HepG2 (cell line): Measurements from ENCODE around the gene GSTM2. TPM values are rescaled to one million over a fixed set of nuclear protein-coding genes. Genes with fewer than 3 reads are reported as not detected.

ENCODE experiments used
- ATAC-seq: fragments of 200-7000 bp; cut with Tn5 transposase; 3 replicates; pipeline ENCODE4 v1.9.1; 2020; ENCODE audit warnings: mild to moderate bottlenecking, moderate library complexity
- BruUV-seq: library from RNA; stranded (reverse); fragments of 400-500 nt; replicated peaks from 2 replicates; lab custom pipeline; 2021; lab: Mats Ljungman, UMichigan
- CTCF ChIA-PET: fragments of 300-600 bp; formaldehyde crosslinking; extraction: SDS; loops from one replicate; lab custom pipeline; 2021; ENCODE audit warnings: low total read pairs, inconsistent platforms, low intra/inter-chr PET ratio; lab: Yijun Ruan, JAX
- POLR2A ChIA-PET: fragments of 350-600 bp; sonication (Branson Sonifier 250); formaldehyde crosslinking; loops from one replicate; lab custom pipeline; 2020; ENCODE audit warnings: antibody characterized with exemption, inconsistent platforms; lab: Yijun Ruan, JAX
- DNase-seq: peaks from one replicate; pipeline ENCODE4 v3.0.0-alpha.2; 2015; ENCODE audit warnings: low spot score
- FAIRE-seq: peaks from 3 replicates; lab custom pipeline; 2011; peaks lifted over from hg19 to GRCh38; lab: Jason Lieb, UNC
- H2AFZ ChIP-seq: one replicate; pipeline ENCODE4 v1.6.1; 2011; ENCODE audit warnings: low read length, inconsistent platforms
- H3K27ac ChIP-seq: fragments of 300-600 bp; 3 replicates; pipeline ENCODE4 v1.8.0; 2011; ENCODE audit warnings: mixed run types, mild to moderate bottlenecking, mixed read lengths, low read length, inconsistent platforms; ENCODE audit not compliant: insufficient read depth; ENCODE audit errors: extremely low read length
- H3K27me3 ChIP-seq, 2 experiments: fragments of 200-600 bp in 1 of 2; 2 replicates in 1 of 2; 3 replicates in 1 of 2; pipeline versions ENCODE4 v1.6.0 to v1.8.0; 2011; ENCODE audit warnings: low read length in 2 of 2, mild to moderate bottlenecking in 2 of 2, moderate library complexity in 2 of 2, inconsistent platforms in 1 of 2; ENCODE audit not compliant: insufficient read depth in 2 of 2, control insufficient read depth in 1 of 2
- H3K36me3 ChIP-seq, 2 experiments: fragments of 200-600 bp in 1 of 2; replicated peaks in 1 of 2; 2 replicates in 1 of 2; 3 replicates in 1 of 2; pipeline versions ENCODE4 v1.5.1 to v1.8.0; 2011; ENCODE audit warnings: low read length in 2 of 2, inconsistent platforms in 1 of 2; ENCODE audit not compliant: insufficient read depth in 2 of 2, control insufficient read depth in 1 of 2
- H3K4me1 ChIP-seq: 2 replicates; pipeline ENCODE4 v1.5.1; 2012; ENCODE audit warnings: low read length, inconsistent platforms; ENCODE audit not compliant: insufficient read depth
- H3K4me2 ChIP-seq: 2 replicates; pipeline ENCODE4 v1.6.0; 2011; ENCODE audit warnings: low read depth, low read length, inconsistent platforms
- H3K4me3 ChIP-seq, 3 experiments: fragments of 200-600 bp in 1 of 3; sonication (generic), shearing (Covaris generic) in 1 of 3; replicated peaks in 1 of 3; 2 replicates each; pipeline ENCODE4 v1.5.1; 2011 to 2016; ENCODE audit warnings: low read length in 3 of 3, inconsistent platforms in 2 of 3, low read depth in 2 of 3, mild to moderate bottlenecking in 2 of 3, control low read depth in 1 of 3, mixed read lengths in 1 of 3; ENCODE audit not compliant: insufficient read depth in 1 of 3
- H3K79me2 ChIP-seq: one replicate; pipeline ENCODE4 v1.6.1; 2011; ENCODE audit warnings: low read length, inconsistent platforms; ENCODE audit not compliant: insufficient read depth
- H3K9ac ChIP-seq: 2 replicates; pipeline ENCODE4 v1.6.0; 2011; ENCODE audit warnings: mild to moderate bottlenecking, low read depth, low read length, inconsistent platforms; ENCODE audit not compliant: insufficient read depth
- H3K9me3 ChIP-seq: 2 replicates; pipeline ENCODE4 v1.5.1; 2012; ENCODE audit warnings: mild to moderate bottlenecking, low read length
- H4K20me1 ChIP-seq: 2 replicates; pipeline ENCODE4 v1.6.0; 2011; ENCODE audit warnings: inconsistent platforms, mild to moderate bottlenecking, low read length, moderate library complexity; ENCODE audit not compliant: insufficient read depth
- CCDC6 ChIP-seq: sonication (generic); formaldehyde crosslinking; IDR thresholded peaks from 2 replicates; pipeline ENCODE4 v1.8.1; 2022; ENCODE audit warnings: mild to moderate bottlenecking, missing genetic modification reagents, moderate library complexity
- CENPT ChIP-seq: sonication (generic); formaldehyde crosslinking; IDR thresholded peaks from 2 replicates; pipeline ENCODE4 v1.8.0; 2022; ENCODE audit warnings: low read depth, mild to moderate bottlenecking, moderate library complexity, missing genetic modification reagents
- DMAP1 ChIP-seq: IDR thresholded peaks from 2 replicates; pipeline ENCODE4 v1.6.1; 2016
- GPN1 ChIP-seq: sonication (generic); formaldehyde crosslinking; IDR thresholded peaks from 2 replicates; pipeline ENCODE4 v1.5.1; 2020; ENCODE audit warnings: missing genetic modification reagents, borderline replicate concordance
- PRMT3 ChIP-seq: sonication (generic); formaldehyde crosslinking; IDR thresholded peaks from 2 replicates; pipeline ENCODE4 v1.8.1; 2022; ENCODE audit warnings: low read depth, mild to moderate bottlenecking, moderate library complexity, missing genetic modification reagents, borderline replicate concordance
- ZFP82 ChIP-seq: sonication (generic); formaldehyde crosslinking; IDR thresholded peaks from 2 replicates; pipeline ENCODE4 v1.5.1; 2020; ENCODE audit warnings: mild to moderate bottlenecking, missing genetic modification reagents, borderline replicate concordance
- ZNF280D ChIP-seq: sonication (generic); formaldehyde crosslinking; IDR thresholded peaks from 2 replicates; pipeline ENCODE4 v1.5.1; 2020; ENCODE audit warnings: mild to moderate bottlenecking, missing genetic modification reagents
- ZNF569 ChIP-seq: sonication (generic); formaldehyde crosslinking; IDR thresholded peaks from 2 replicates; pipeline ENCODE4 v1.5.0; 2020; ENCODE audit warnings: mild to moderate bottlenecking, missing genetic modification reagents, moderate library complexity, borderline replicate concordance
- WGBS: methylation state at CpG from one replicate; pipeline ENCODE4 v1.1.6; 2017; ENCODE audit warnings: low lambda C conversion rate; 5-methylcytosine and 5-hydroxymethylcytosine counted together
- in situ Hi-C: cut with HindIII; loops from 2 replicates; pipeline ENCODE4 v1.10.0; 2017; ENCODE audit warnings: low pct_unique_long_range_greater_than_20kb; ENCODE audit not compliant: extremely low pct_ligation_motif_present
- intact Hi-C: fragments of 100-400 bp; cut with micrococcal nuclease; formaldehyde crosslinking; loops from one replicate; pipeline ENCODE4 v1.10.0; 2022; ENCODE audit not compliant: unreplicated experiment
- polyA plus RNA-seq, 8 experiments: library from polyadenylated mRNA; depleted of rRNA in 3 of 8; stranded (reverse) in 7 of 8; unstranded in 1 of 8; fragments of >200 nt; fragmentation: Illumina TruSeq in 4 of 8; extraction: Trizol in 4 of 8; gene quantifications; 2 replicates each; pipeline versions ENCODE4 v1.2.1 to v1.2.3, GENCODE V29; 2011 to 2016; ENCODE audit warnings: low read depth in 4 of 8, missing spikeins in 1 of 8, mixed read lengths in 1 of 8; ENCODE audit not compliant: insufficient read depth in 1 of 8
- total RNA-seq, 5 experiments: library from RNA; depleted of rRNA; stranded (reverse); fragments of >200 nt; fragmentation: Illumina TruSeq; extraction: Trizol; gene quantifications; 2 replicates each; pipeline ENCODE4 v1.2.3, GENCODE V29; 2016; ENCODE audit warnings: low read depth in 1 of 5
- TF ChIP-seq, protein P1 (sequence below): sonication (generic); formaldehyde crosslinking; conservative IDR thresholded peaks from 2 replicates; pipeline ENCODE4 v1.8.0; 2022; ENCODE audit warnings: low read depth, missing genetic modification reagents
- TF ChIP-seq, protein P2 (sequence below): sonication (generic); formaldehyde crosslinking; IDR thresholded peaks from 2 replicates; pipeline ENCODE4 v1.5.1; 2020; ENCODE audit warnings: missing genetic modification reagents, mild to moderate bottlenecking, borderline replicate concordance

The GSTM2 gene
- total and polyA plus RNA-seq, 2 of the 13 experiments (the other 11 are each of a cell fraction or from before 2014, with no cell fraction given), result 7.0 to 15.0 TPM

GRCh38 chr1:109653306-109653705 lies 14.6 kb upstream of the GSTM2 start:
- H2AFZ ChIP-seq, result no peak overlapping the region
- in situ Hi-C loops, result no loop called here
- ChIA-PET POLR2A (no interaction called here), CTCF (no interaction called here)
- H3K4me1 ChIP-seq, result peaks cover 25% of the 10 kb centered on the region
- H3K9me3 ChIP-seq, result no peaks in the 10 kb centered on the region
- H3K27me3 ChIP-seq, result 0 out of 5 replicates have a peak, but pooled peaks cover 0 to 4% of the 10 kb centered on the region in 2 experiments
- H3K4me2 ChIP-seq, result no peak overlapping the region
- intact Hi-C loops, result no loop called here
- no peaks in the 10 kb centered on the region for H4K20me1 ChIP-seq
- H3K9ac ChIP-seq, result no peak overlapping the region
- H3K79me2 ChIP-seq, result no peaks in the 10 kb centered on the region
- ATAC-seq (no peak), DNase-seq (no peak), FAIRE-seq (no peak)
- no peak overlapping the region for H3K27ac ChIP-seq
- BruUV-seq, result no TSS peak
- H3K4me3 ChIP-seq, result no peak overlapping the region
- no peaks in the 10 kb centered on the region for H3K36me3 ChIP-seq
- WGBS, result 24% methylated on average over 2 of the region's 2 CpGs
- TF ChIP-seq CCDC6 (CRISPR knock-in tag) (no peak), ZNF280D (no peak), PRMT3 (CRISPR knock-in tag) (no peak), DMAP1 (CRISPR knock-in tag) (no peak), ZFP82 (CRISPR knock-in tag) (no peak), GPN1 (CRISPR knock-in tag) (no peak), CENPT (no peak), ZNF569 (no peak)
- TF ChIP-seq, protein P1, sequence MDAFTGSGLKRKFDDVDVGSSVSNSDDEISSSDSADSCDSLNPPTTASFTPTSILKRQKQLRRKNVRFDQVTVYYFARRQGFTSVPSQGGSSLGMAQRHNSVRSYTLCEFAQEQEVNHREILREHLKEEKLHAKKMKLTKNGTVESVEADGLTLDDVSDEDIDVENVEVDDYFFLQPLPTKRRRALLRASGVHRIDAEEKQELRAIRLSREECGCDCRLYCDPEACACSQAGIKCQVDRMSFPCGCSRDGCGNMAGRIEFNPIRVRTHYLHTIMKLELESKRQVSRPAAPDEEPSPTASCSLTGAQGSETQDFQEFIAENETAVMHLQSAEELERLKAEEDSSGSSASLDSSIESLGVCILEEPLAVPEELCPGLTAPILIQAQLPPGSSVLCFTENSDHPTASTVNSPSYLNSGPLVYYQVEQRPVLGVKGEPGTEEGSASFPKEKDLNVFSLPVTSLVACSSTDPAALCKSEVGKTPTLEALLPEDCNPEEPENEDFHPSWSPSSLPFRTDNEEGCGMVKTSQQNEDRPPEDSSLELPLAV (CRISPR knock-in tag), result no peak
- TF ChIP-seq, protein P2, sequence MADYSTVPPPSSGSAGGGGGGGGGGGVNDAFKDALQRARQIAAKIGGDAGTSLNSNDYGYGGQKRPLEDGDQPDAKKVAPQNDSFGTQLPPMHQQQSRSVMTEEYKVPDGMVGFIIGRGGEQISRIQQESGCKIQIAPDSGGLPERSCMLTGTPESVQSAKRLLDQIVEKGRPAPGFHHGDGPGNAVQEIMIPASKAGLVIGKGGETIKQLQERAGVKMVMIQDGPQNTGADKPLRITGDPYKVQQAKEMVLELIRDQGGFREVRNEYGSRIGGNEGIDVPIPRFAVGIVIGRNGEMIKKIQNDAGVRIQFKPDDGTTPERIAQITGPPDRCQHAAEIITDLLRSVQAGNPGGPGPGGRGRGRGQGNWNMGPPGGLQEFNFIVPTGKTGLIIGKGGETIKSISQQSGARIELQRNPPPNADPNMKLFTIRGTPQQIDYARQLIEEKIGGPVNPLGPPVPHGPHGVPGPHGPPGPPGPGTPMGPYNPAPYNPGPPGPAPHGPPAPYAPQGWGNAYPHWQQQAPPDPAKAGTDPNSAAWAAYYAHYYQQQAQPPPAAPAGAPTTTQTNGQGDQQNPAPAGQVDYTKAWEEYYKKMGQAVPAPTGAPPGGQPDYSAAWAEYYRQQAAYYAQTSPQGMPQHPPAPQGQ (CRISPR knock-in tag), result no peak
- TF ChIP-seq, all 625 proteins: peak for 0
